H1 (cell line): ENCODE measurements around the gene ZSCAN10. TPM values are rescaled to one million over a fixed set of nuclear protein-coding genes. Genes with fewer than 3 reads are reported as not detected.

Experiments used
- ATF2 ChIP-seq: IDR thresholded peaks from 2 replicates; pipeline ENCODE4 v1.6.1; 2012; ENCODE audit warnings: low read length, inconsistent platforms
- FOSL1 ChIP-seq: IDR thresholded peaks from 2 replicates; pipeline ENCODE4 v1.6.1; 2011; ENCODE audit warnings: mild to moderate bottlenecking, low read depth, low read length, moderate library complexity; ENCODE audit not compliant: insufficient read depth
- MAX ChIP-seq: IDR thresholded peaks from 2 replicates; pipeline ENCODE4 v1.6.1; 2012; ENCODE audit warnings: inconsistent platforms
- polyA plus RNA-seq, 7 experiments: library from polyadenylated mRNA; depleted of rRNA in 3 of 7; stranded (reverse) in 5 of 7; unstranded in 2 of 7; fragments of >200 nt in 5 of 7; fragments of 200-250 nt in 2 of 7; gene quantifications; 1 replicate in 5 of 7; 2 replicates in 1 of 7; 4 replicates in 1 of 7; pipeline versions ENCODE4 v1.2.1 to v1.2.3, GENCODE V29; 2011 to 2013; ENCODE audit warnings: missing spikeins in 2 of 7, mixed read lengths in 2 of 7
- total RNA-seq: library from RNA; stranded (reverse); fragmentation: NEBNext Ultra II Directional; extraction: Animal tissue kit (Norgen Biotek cat#: 25700); gene quantifications from 2 replicates; pipeline ENCODE4 v1.2.1, GENCODE V29; 2021

ZSCAN10 gene
- total and polyA plus RNA-seq, 2 of the 8 experiments (the other 6 are each of a cell fraction or from before 2014, with no cell fraction given): 209 to 314 TPM

- TF ChIP-seq MAX (no peak), FOSL1 (no peak), ATF2 (no peak)
These were observed 21.3 kb upstream of the ZSCAN10 start (continued) for GRCh38 chr16:3120435-3120834.
